Osteoblast (primary cell): Measurements from ENCODE around the gene CST7. TPM values are rescaled to one million over a fixed set of nuclear protein-coding genes. Genes with fewer than 3 reads are reported as not detected.

Experiments
- DNase-seq: peaks from one replicate; pipeline ENCODE4 v3.0.0; 2011; ENCODE audit warnings: low spot score, mixed read lengths; ENCODE audit not compliant: insufficient read length; ENCODE audit errors: missing footprints
- H2AFZ ChIP-seq: 2 replicates; pipeline ENCODE4 v1.6.0; 2011; ENCODE audit warnings: mild to moderate bottlenecking, low read length
- H3K27ac ChIP-seq: 2 replicates; pipeline ENCODE4 v1.5.1; 2011; ENCODE audit warnings: mild to moderate bottlenecking, low read depth, low read length, moderate library complexity
- H3K27me3 ChIP-seq: 2 replicates; pipeline ENCODE4 v1.6.0; 2012; ENCODE audit warnings: mild to moderate bottlenecking, control low read depth, inconsistent platforms, low read length, moderate library complexity; ENCODE audit not compliant: insufficient read depth
- H3K36me3 ChIP-seq: 2 replicates; pipeline ENCODE4 v1.5.1; 2011; ENCODE audit warnings: mild to moderate bottlenecking, low read length, control low read depth, moderate library complexity; ENCODE audit not compliant: insufficient read depth
- H3K4me1 ChIP-seq: 2 replicates; pipeline ENCODE4 v1.5.1; 2011; ENCODE audit warnings: mild to moderate bottlenecking, low read length, control low read depth, moderate library complexity; ENCODE audit not compliant: insufficient read depth
- H3K4me2 ChIP-seq: 2 replicates; pipeline ENCODE4 v1.6.0; 2011; ENCODE audit warnings: mild to moderate bottlenecking, low read length; ENCODE audit not compliant: insufficient read depth
- H3K4me3 ChIP-seq: fragments of 200-600 bp; sonication (generic); 3 replicates; pipeline ENCODE4 v1.5.1; 2012; ENCODE audit warnings: mild to moderate bottlenecking, low read length, inconsistent platforms; ENCODE audit not compliant: insufficient read depth
- H3K79me2 ChIP-seq: 2 replicates; pipeline ENCODE4 v1.6.0; 2012; ENCODE audit warnings: mild to moderate bottlenecking, low read length, control low read depth, inconsistent platforms; ENCODE audit not compliant: insufficient read depth
- H3K9me3 ChIP-seq: 2 replicates; pipeline ENCODE4 v1.5.1; 2011; ENCODE audit warnings: low read depth, low read length, control low read depth
- H4K20me1 ChIP-seq: 2 replicates; pipeline ENCODE4 v1.6.0; 2012; ENCODE audit warnings: mild to moderate bottlenecking, low read length, control low read depth; ENCODE audit not compliant: insufficient read depth
- CTCF ChIP-seq: IDR thresholded peaks from 2 replicates; pipeline ENCODE4 v1.5.1; 2011; ENCODE audit warnings: mild to moderate bottlenecking, low read depth, low read length, moderate library complexity; ENCODE audit errors: extremely low read depth
- total RNA-seq: library from RNA; depleted of rRNA; stranded (reverse); fragments of >200 nt; gene quantifications from 2 replicates; pipeline ENCODE4 v1.2.3, GENCODE V29; 2012

The CST7 gene
- total RNA-seq, 1 donor: not detected

GRCh38 chr20:24964506-24964840 is 15.4 kb downstream of the CST7 start:
- no peak for TF ChIP-seq CTCF
- Histone ChIP-seq H3K79me2 (no peaks in the 10 kb centered on the region), H3K4me2 (no peak overlapping the region), H3K36me3 (peaks cover 41% of the 10 kb centered on the region), H3K4me1 (no peaks in the 10 kb centered on the region), H3K4me3 (no peak overlapping the region), H3K27ac (no peak overlapping the region), H3K27me3 (no peaks in the 10 kb centered on the region), H4K20me1 (no peaks in the 10 kb centered on the region), H3K9me3 (no peaks in the 10 kb centered on the region), H2AFZ (no peak overlapping the region)
- no peak for DNase-seq

- Histone ChIP-seq H3K79me2 (no peaks in the 10 kb centered on the region), H3K4me3 (no peak overlapping the region), H3K27me3 (no peaks in the 10 kb centered on the region), H3K27ac (no peak overlapping the region), H4K20me1 (no peaks in the 10 kb centered on the region), H2AFZ (no peak overlapping the region), H3K36me3 (peaks cover 49% of the 10 kb centered on the region), H3K4me1 (no peaks in the 10 kb centered on the region), H3K9me3 (no peaks in the 10 kb centered on the region), H3K4me2 (no peak overlapping the region)
- TF ChIP-seq CTCF: no peak
- no peak for DNase-seq
These were observed 16.2 kb downstream of the CST7 start for GRCh38 chr20:24965065-24965919.

- no peaks in the 10 kb centered on the region for H3K27me3 ChIP-seq
- H3K4me2 ChIP-seq: no peak overlapping the region
- no peaks in the 10 kb centered on the region for H3K4me1 ChIP-seq
- H2AFZ ChIP-seq: no peak overlapping the region
- no peak for TF ChIP-seq CTCF
- no peak for DNase-seq
- no peak overlapping the region for H3K27ac ChIP-seq
- no peaks in the 10 kb centered on the region for H3K79me2 ChIP-seq
- H3K9me3 ChIP-seq: no peaks in the 10 kb centered on the region
- H3K4me3 ChIP-seq: no peak overlapping the region
- no peaks in the 10 kb centered on the region for H4K20me1 ChIP-seq
- peaks cover 56% of the 10 kb centered on the region for H3K36me3 ChIP-seq
These were observed 17.4 kb downstream of the CST7 start for GRCh38 chr20:24966317-24967012.

GRCh38 chr20:24968278-24968800 is 19.3 kb downstream of the CST7 start:
- Histone ChIP-seq H3K9me3 (no peaks in the 10 kb centered on the region), H3K4me3 (no peak overlapping the region), H3K4me1 (no peaks in the 10 kb centered on the region), H4K20me1 (no peaks in the 10 kb centered on the region), H3K4me2 (no peak overlapping the region), H3K27me3 (no peaks in the 10 kb centered on the region), H2AFZ (no peak overlapping the region), H3K27ac (no peak overlapping the region), H3K79me2 (no peaks in the 10 kb centered on the region), H3K36me3 (peaks cover 59% of the 10 kb centered on the region)
- TF ChIP-seq CTCF: no peak
- no peak for DNase-seq
